Adrenal gland (tissue), 12 donors: ENCODE results near the gene ASTN2. TPM values are rescaled to one million over a fixed set of nuclear protein-coding genes. Genes with fewer than 3 reads are reported as not detected.
A peak's percentile ranks its signal among the peaks of the same experiment; 100 is the strongest.

ENCODE experiments used
- DNase-seq, 7 donors: peaks; one replicate each; pipeline ENCODE4 v3.0.0-alpha.2; 2019 to 2020
- H3K27ac ChIP-seq, 5 donors: fragments of 200-600 bp; sonication (generic) in 4 of 5; 1 replicate in 3 of 5; 2 replicates in 2 of 5; pipeline versions ENCODE4 v1.5.1 to v1.8.0; 2016 to 2020; ENCODE audit warnings: mild to moderate bottlenecking in 1 of 5
- H3K27me3 ChIP-seq: fragments of 200-600 bp; 2 replicates; pipeline ENCODE4 v1.8.0; 2021
- H3K36me3 ChIP-seq, 2 donors: fragments of 200-600 bp; replicated peaks in 1 of 2; 1 replicate in 1 of 2; 2 replicates in 1 of 2; pipeline versions ENCODE4 v1.5.1 to v1.8.0; 2018 to 2022
- H3K4me1 ChIP-seq, 2 donors: fragments of 200-600 bp; replicated peaks in 1 of 2; 1 replicate in 1 of 2; 2 replicates in 1 of 2; pipeline versions ENCODE4 v1.5.1 to v1.8.0; 2018 to 2021
- H3K4me3 ChIP-seq, 4 donors: fragments of 200-600 bp; sonication (generic) in 3 of 4; one replicate each; pipeline ENCODE4 v1.5.1; 2016 to 2018
- H3K9me3 ChIP-seq, 3 donors: fragments of 200-600 bp; sonication (generic) in 1 of 3; replicated peaks in 1 of 3; 1 replicate in 2 of 3; 2 replicates in 1 of 3; pipeline versions ENCODE4 v1.5.1 to v1.8.0; 2016 to 2021
- POLR2A ChIP-seq, 2 donors: fragments of 450-650 bp; IDR thresholded peaks; one replicate each; pipeline ENCODE4 v1.6.1; 2017; ENCODE audit warnings: antibody characterized with exemption in 2 of 2, mild to moderate bottlenecking in 2 of 2, moderate library complexity in 1 of 2
- WGBS, 4 donors: extraction: QIAGEN DNeasy Blood & Tissue Kit in 2 of 4; methylation state at CpG; one replicate each; pipeline versions ENCODE4 v1.1.5 to v1.1.7; 2013 to 2017; 5-methylcytosine and 5-hydroxymethylcytosine counted together
- intact Hi-C, 2 donors: fragments of 100-400 bp; cut with DNase I; formaldehyde crosslinking; loops; one replicate each; pipeline versions ENCODE4 v1.14.1 to v1.15.0; 2022 to 2023
- polyA plus RNA-seq, 3 donors: library from polyadenylated mRNA; stranded (reverse); fragments of 200-250 nt in 2 of 3; fragments of 350-450 nt in 1 of 3; fragmentation: Illumina TruSeq in 1 of 3; extraction: RNeasy Lipid Tissue Mini Kit (QIAGEN cat#74804) in 1 of 3; gene quantifications; one replicate each; pipeline ENCODE4 v1.2.3, GENCODE V29; 2013 to 2014
- total RNA-seq, 9 donors: library from RNA; depleted of rRNA in 4 of 9; stranded (reverse); fragments of >200 nt in 4 of 9; fragments of 120-200 nt in 1 of 9; fragmentation: NEBNext Ultra II Directional in 1 of 9; extraction: Animal tissue kit (Norgen Biotek cat#: 25700) in 1 of 9; gene quantifications; one replicate each; pipeline versions ENCODE4 v1.1.0 to v1.2.4, GENCODE V29; 2013 to 2023
- TF ChIP-seq, protein P1 (sequence below), 6 experiments: fragments of 450-650 bp in 4 of 6; fragments of 200-600 bp in 2 of 6; sonication (generic) in 1 of 6; IDR thresholded peaks; 1 replicate in 5 of 6; 2 replicates in 1 of 6; pipeline versions ENCODE4 v1.5.1 to v1.8.0; 2016 to 2021; ENCODE audit warnings: antibody characterized with exemption in 6 of 6, mild to moderate bottlenecking in 2 of 6, moderate library complexity in 1 of 6
- donor health status: healthy with polysubstance abuse.
- donor health status: Bipolar disorder and iron deficiency.
- donor health status: DM: yes; HTN: yes; CAD: no.
- donor health status: DM: no; HTN: no; CAD: no.
- donor health status: DM: no; HTN: no; CAD: no.
- donor health status: DM: yes; HTN: yes; CAD: no.

The ASTN2 gene
- total and polyA plus RNA-seq, 12 donors: 2.5 to 15.6 (median 6.8) TPM

DNA sequence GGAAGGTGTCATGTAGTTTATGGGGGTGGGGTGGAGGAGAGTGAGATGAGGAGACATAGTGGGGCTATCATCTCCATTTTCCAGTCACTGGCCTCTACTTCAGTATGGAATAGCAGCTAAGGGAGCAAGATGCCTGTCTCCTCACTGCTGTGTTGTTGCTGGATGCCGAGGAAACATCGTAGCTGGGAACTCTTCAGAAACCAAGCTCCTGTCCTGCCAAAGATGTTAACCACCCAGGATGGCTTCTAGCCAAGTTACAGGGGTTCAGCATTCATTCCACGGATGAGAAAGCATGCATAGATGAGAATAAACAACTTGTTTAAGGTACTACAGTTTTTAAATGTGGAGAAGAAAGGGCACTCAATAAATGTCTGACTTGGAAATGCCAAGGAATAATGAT lies 226.5 kb downstream of the ASTN2 start:
- H3K9me3 ChIP-seq: no peaks in the 10 kb centered on the region
- H3K4me1 ChIP-seq: no peaks in the 10 kb centered on the region
- DNase-seq: no peak
- H3K27ac ChIP-seq: no peak overlapping the region
- no peaks in the 10 kb centered on the region for H3K36me3 ChIP-seq
- WGBS, 4 donors: 69 to 70% (median 70%) methylated on average over 3 of the region's 3 CpGs
- no peaks in the 10 kb centered on the region for H3K27me3 ChIP-seq
- H3K4me3 ChIP-seq: no peak overlapping the region
- intact Hi-C loops: no loop called here
- TF ChIP-seq POLR2A (IDR thresholded peaks at IDR 0.05): no peak
- TF ChIP-seq, protein P1, sequence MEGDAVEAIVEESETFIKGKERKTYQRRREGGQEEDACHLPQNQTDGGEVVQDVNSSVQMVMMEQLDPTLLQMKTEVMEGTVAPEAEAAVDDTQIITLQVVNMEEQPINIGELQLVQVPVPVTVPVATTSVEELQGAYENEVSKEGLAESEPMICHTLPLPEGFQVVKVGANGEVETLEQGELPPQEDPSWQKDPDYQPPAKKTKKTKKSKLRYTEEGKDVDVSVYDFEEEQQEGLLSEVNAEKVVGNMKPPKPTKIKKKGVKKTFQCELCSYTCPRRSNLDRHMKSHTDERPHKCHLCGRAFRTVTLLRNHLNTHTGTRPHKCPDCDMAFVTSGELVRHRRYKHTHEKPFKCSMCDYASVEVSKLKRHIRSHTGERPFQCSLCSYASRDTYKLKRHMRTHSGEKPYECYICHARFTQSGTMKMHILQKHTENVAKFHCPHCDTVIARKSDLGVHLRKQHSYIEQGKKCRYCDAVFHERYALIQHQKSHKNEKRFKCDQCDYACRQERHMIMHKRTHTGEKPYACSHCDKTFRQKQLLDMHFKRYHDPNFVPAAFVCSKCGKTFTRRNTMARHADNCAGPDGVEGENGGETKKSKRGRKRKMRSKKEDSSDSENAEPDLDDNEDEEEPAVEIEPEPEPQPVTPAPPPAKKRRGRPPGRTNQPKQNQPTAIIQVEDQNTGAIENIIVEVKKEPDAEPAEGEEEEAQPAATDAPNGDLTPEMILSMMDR (IDR thresholded peaks at IDR 0.05): no peak

DNA sequence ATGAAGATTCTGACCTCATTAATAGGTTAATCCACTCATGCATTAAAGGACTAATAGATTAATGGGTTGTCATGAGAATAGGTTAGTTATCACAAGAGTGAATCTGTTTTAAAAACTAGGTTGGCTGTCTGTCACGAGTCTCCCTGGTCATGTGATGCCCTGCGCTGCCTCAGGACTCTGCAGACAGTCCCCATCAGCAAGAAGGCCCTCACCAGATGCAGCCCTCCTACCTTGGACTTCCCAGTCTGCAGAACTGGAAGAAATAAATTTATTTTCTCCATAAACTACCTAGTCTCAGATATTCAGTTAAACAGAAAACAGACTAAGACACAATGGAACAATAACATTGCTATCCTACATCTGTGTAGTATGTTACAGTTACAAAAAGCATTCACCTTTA lies 227.4 kb downstream of the ASTN2 start:
- no peak overlapping the region for H3K4me3 ChIP-seq
- no peaks in the 10 kb centered on the region for H3K27me3 ChIP-seq
- TF ChIP-seq, protein P1 (IDR thresholded peaks at IDR 0.05): no peak
- no peak for TF ChIP-seq POLR2A (IDR thresholded peaks at IDR 0.05)
- H3K4me1 ChIP-seq: no peaks in the 10 kb centered on the region
- intact Hi-C loops: no loop called here
- no peaks in the 10 kb centered on the region for H3K9me3 ChIP-seq
- H3K36me3 ChIP-seq: no peaks in the 10 kb centered on the region
- no peak for DNase-seq
- 56 to 80% (median 77%) methylated on average over 2 of the region's 2 CpGs for WGBS, 4 donors
- no peak overlapping the region for H3K27ac ChIP-seq

DNA sequence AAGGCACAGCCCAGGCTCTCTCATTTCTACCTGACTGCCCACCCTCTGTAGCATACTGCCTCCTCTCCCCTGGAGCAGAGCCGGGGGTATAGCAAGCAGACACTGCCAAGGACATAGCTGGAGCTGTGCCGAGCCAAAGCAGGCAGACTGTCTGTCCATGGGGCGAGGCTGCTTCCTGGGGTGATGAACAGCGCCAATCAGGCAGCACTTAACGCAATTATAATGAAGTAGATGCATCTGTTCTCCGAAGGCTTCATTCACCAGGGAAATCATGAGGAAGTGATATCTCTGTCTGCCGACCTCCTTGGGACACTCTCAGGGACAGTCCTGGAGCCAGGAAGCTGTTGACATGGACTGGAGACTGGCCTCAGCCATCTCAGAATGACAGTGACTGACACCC lies 230.7 kb downstream of the ASTN2 start:
- 30 to 54% (median 40%) methylated on average over 7 of the region's 7 CpGs for WGBS, 4 donors
- Histone ChIP-seq H3K27me3 (no peaks in the 10 kb centered on the region), H3K9me3 (no peaks in the 10 kb centered on the region), H3K36me3 (no peaks in the 10 kb centered on the region), H3K4me3 (no peak overlapping the region), H3K4me1 (no peaks in the 10 kb centered on the region), H3K27ac (peak overlapping the region in 1 of 5 donors; percentile 17)
- intact Hi-C loops: no loop called here
- peak in 1 of 7 donors; percentile 75 for DNase-seq
- TF ChIP-seq, protein P1 (IDR thresholded peaks at IDR 0.05): no peak
- no peak for TF ChIP-seq POLR2A (IDR thresholded peaks at IDR 0.05)

DNA sequence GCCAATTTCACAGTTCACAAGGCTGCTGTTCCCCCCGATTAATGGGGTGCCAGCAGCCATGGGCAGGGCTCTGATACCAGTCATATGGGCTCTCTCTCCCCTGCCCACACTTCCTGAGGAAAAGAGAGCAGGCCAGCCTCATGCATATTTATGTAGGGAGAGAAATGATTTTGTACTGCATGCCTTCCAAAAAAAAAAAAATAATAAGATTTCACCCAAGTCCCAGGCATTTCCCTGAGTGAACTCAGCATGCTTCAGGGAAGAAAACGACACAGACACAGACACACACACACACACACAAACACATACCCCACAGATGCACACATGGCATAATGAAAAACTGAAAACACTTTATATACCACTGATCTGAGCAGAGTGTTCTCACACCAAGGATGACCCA lies 232.8 kb downstream of the ASTN2 start:
- H3K27ac ChIP-seq: no peak overlapping the region
- no peaks in the 10 kb centered on the region for H3K36me3 ChIP-seq
- DNase-seq: no peak
- no peaks in the 10 kb centered on the region for H3K4me1 ChIP-seq
- no peaks in the 10 kb centered on the region for H3K9me3 ChIP-seq
- 38 to 56% (median 44%) methylated on average over 1 to 2 of the region's 2 CpGs for WGBS, 4 donors
- intact Hi-C loops: no loop called here
- no peak for TF ChIP-seq POLR2A (IDR thresholded peaks at IDR 0.05)
- TF ChIP-seq, protein P1 (IDR thresholded peaks at IDR 0.05): no peak
- H3K27me3 ChIP-seq: no peaks in the 10 kb centered on the region
- no peak overlapping the region for H3K4me3 ChIP-seq
